Testis (tissue), 3 donors: Measurements from ENCODE around the gene RSPO4. TPM values are rescaled to one million over a fixed set of nuclear protein-coding genes. Genes with fewer than 3 reads are reported as not detected.
"Not testable (repeated sequence)": the region's sequence is repeated elsewhere in the genome, so short reads cannot be mapped to it uniquely, and the experiment has no call there.

Source experiments
- DNase-seq: peaks from one replicate; pipeline ENCODE4 v3.0.0-alpha.2; 2019
- H3K27ac ChIP-seq, 2 donors: fragments of 200-600 bp; sonication (generic); one replicate each; pipeline ENCODE4 v1.5.1; 2019
- H3K27me3 ChIP-seq: fragments of 200-600 bp; sonication (generic); one replicate; pipeline ENCODE4 v1.5.1; 2019
- H3K36me3 ChIP-seq: fragments of 200-600 bp; sonication (generic); one replicate; pipeline ENCODE4 v1.5.1; 2017; ENCODE audit warnings: low read depth; ENCODE audit errors: missing control alignments
- H3K4me1 ChIP-seq: fragments of 200-600 bp; sonication (generic); one replicate; pipeline ENCODE4 v1.5.1; 2019
- H3K4me3 ChIP-seq, 2 donors: fragments of 200-600 bp; sonication (generic); one replicate each; pipeline ENCODE4 v1.5.1; 2017 to 2019
- H3K9me3 ChIP-seq: fragments of 200-600 bp; sonication (generic); one replicate; pipeline ENCODE4 v1.5.1; 2017
- CTCF ChIP-seq, 3 experiments: fragments of 450-650 bp in 2 of 3; fragments of 200-600 bp in 1 of 3; sonication (generic) in 1 of 3; IDR thresholded peaks; one replicate each; pipeline ENCODE4 v1.5.1; 2016 to 2019; ENCODE audit warnings: antibody characterized with exemption in 3 of 3, mild to moderate bottlenecking in 2 of 3, moderate library complexity in 1 of 3
- POLR2A ChIP-seq: fragments of 450-650 bp; IDR thresholded peaks from one replicate; pipeline ENCODE4 v1.6.1; 2017; ENCODE audit warnings: antibody characterized with exemption, mild to moderate bottlenecking, moderate library complexity
- WGBS, 2 donors: methylation state at CpG; one replicate each; pipeline ENCODE4 v1.1.5; 2018; 5-methylcytosine and 5-hydroxymethylcytosine counted together
- intact Hi-C: fragments of 100-400 bp; cut with DNase I; formaldehyde crosslinking; loops from one replicate; pipeline ENCODE4 v1.15.1; 2023; ENCODE audit warnings: low total_unique reads
- polyA plus RNA-seq: library from polyadenylated mRNA; stranded (reverse); fragments of 350-450 nt; fragmentation: Illumina TruSeq; extraction: RNeasy Lipid Tissue Mini Kit (QIAGEN cat#74804); gene quantifications from one replicate; pipeline ENCODE4 v1.2.3, GENCODE V29; 2014; ENCODE audit warnings: low read depth, low replicate concordance; ENCODE audit not compliant: insufficient read depth
- total RNA-seq, 2 donors: library from RNA; depleted of rRNA; stranded (reverse); fragments of >200 nt; gene quantifications; one replicate each; pipeline ENCODE4 v1.2.3, GENCODE V29; 2016

Gene RSPO4
- total and polyA plus RNA-seq, 3 donors from 2014 or later, result 2.2 to 3.2 (median 2.6) TPM

DNA sequence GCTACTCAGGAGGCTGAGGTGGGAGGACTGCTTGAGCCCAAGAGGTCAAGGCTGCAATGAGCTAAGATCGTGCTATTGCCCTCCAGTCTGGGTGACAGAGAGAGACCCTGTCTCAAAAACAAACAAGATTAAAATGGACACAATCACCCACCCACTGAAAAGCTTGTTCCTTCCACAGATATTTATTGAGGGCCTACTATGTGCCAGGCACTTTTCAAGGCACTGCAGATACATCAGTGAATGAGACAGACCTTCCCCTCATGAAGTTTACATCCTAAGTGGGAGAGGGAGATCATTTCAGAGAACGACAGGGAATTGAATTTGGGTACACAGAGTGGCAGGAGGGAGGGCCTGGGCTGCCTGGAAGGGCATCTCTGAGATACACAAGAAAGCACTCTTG, 14.4 kb downstream of the RSPO4 start:
- Histone ChIP-seq H3K4me1 (no peaks in the 10 kb centered on the region), H3K27ac (no peak overlapping the region), H3K4me3 (no peak overlapping the region), H3K27me3 (no peaks in the 10 kb centered on the region), H3K9me3 (no peaks in the 10 kb centered on the region), H3K36me3 (no peaks in the 10 kb centered on the region)
- DNase-seq, result no peak
- no peak for TF ChIP-seq CTCF (IDR thresholded peaks at IDR 0.05)
- TF ChIP-seq POLR2A, result no peak
- WGBS, 2 donors, result 56 to 60% methylated on average over 2 of the region's 2 CpGs
- intact Hi-C loops, result no loop called here

GRCh38 chr20:986733-987355, 15.3 kb downstream of the RSPO4 start:
- TF ChIP-seq CTCF (IDR thresholded peaks at IDR 0.05) (no peak), POLR2A (no peak)
- no peaks in the 10 kb centered on the region for H3K36me3 ChIP-seq
- no peaks in the 10 kb centered on the region for H3K4me1 ChIP-seq
- no peaks in the 10 kb centered on the region for H3K27me3 ChIP-seq
- no peak overlapping the region for H3K27ac ChIP-seq
- no peak for DNase-seq
- intact Hi-C loops, result no loop called here
- no peak overlapping the region for H3K4me3 ChIP-seq
- H3K9me3 ChIP-seq, result no peaks in the 10 kb centered on the region
- WGBS, 2 donors, result 68 to 82% methylated on average over 4 of the region's 4 CpGs

DNA sequence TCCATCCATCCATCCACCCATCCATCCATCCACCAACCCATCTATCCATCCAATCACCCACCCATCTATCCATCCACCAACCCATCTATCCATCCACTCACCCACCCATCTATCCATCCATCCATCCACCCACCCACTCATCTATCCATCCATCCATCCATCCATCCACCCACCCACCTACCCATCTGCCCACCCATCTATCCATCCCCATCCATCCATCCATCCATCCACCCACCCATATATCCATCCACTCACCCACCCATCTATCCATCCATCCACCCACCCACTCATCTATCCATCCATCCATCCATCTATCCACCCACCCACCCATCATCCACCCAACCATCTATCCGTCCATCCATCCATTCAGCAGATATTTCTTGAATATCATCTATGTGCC, 17.1 kb downstream of the RSPO4 start:
- WGBS, 2 donors, result 82 to 95% methylated on average over 1 of the region's 1 CpG
- H3K9me3 ChIP-seq, H3K4me3 ChIP-seq, H3K27me3 ChIP-seq, H3K4me1 ChIP-seq, H3K27ac ChIP-seq, DNase-seq, intact Hi-C loops, H3K36me3 ChIP-seq: not testable (repeated sequence)

- Histone ChIP-seq H3K27ac (no peak overlapping the region), H3K9me3 (no peaks in the 10 kb centered on the region), H3K4me3 (no peak overlapping the region), H3K4me1 (no peaks in the 10 kb centered on the region), H3K36me3 (no peaks in the 10 kb centered on the region), H3K27me3 (no peaks in the 10 kb centered on the region)
- DNase-seq, result no peak
- intact Hi-C loops, result no loop called here
- no peak for TF ChIP-seq POLR2A
- TF ChIP-seq CTCF (IDR thresholded peaks at IDR 0.05), result no peak
- 33 to 45% methylated on average over 7 to 9 of the region's 9 CpGs for WGBS, 2 donors
Observed at GRCh38 chr20:982754-983153, 19.4 kb downstream of the RSPO4 start.

GRCh38 chr20:977021-977420, 25.1 kb downstream of the RSPO4 start:
- no peak overlapping the region for H3K27ac ChIP-seq

More at GRCh38 chr20:977021-977420, 25.1 kb downstream of the RSPO4 start:
- 58% methylated on average over 1 of the region's 1 CpG; no CpG with 5 or more reads in 1 of the 2 donors for WGBS, 2 donors
- no peak overlapping the region for H3K4me3 ChIP-seq
- H3K36me3 ChIP-seq, result no peaks in the 10 kb centered on the region
- intact Hi-C loops, result no loop called here
- H3K4me1 ChIP-seq, result no peaks in the 10 kb centered on the region
- TF ChIP-seq CTCF (IDR thresholded peaks at IDR 0.05) (no peak), POLR2A (no peak)
- H3K27me3 ChIP-seq, result no peaks in the 10 kb centered on the region
- no peaks in the 10 kb centered on the region for H3K9me3 ChIP-seq
- DNase-seq, result no peak
